GM12878 (cell line): ENCODE results near the gene ADCY9.

Experiments used
- CTCF ChIP-seq, 3 experiments: IDR thresholded peaks in 2 of 3; conservative IDR thresholded peaks in 1 of 3; 2 replicates each; pipeline ENCODE4 v1.5.1; 2011; ENCODE audit warnings: low read depth in 3 of 3, low read length in 3 of 3, mild to moderate bottlenecking in 3 of 3, control low read depth in 2 of 3, moderate library complexity in 2 of 3, inconsistent platforms in 1 of 3, mixed read lengths in 1 of 3; ENCODE audit not compliant: control insufficient read depth in 2 of 3, insufficient read depth in 1 of 3; ENCODE audit errors: extremely low read depth in 1 of 3
- MAX ChIP-seq: IDR thresholded peaks from 2 replicates; pipeline ENCODE4 v1.6.1; 2012; ENCODE audit warnings: low read depth, low read length, improper control_type of control experiment
- MXI1 ChIP-seq: fragments of 150-350 bp; IDR thresholded peaks from 2 replicates; pipeline ENCODE4 v1.6.1; 2011; ENCODE audit warnings: low read depth, mild to moderate bottlenecking, inconsistent platforms, low read length, improper control_type of control experiment
- SRF ChIP-seq, 2 experiments: IDR thresholded peaks; 2 replicates each; pipeline ENCODE4 v1.6.1; 2011; ENCODE audit warnings: low read depth in 2 of 2, low read length in 2 of 2, mild to moderate bottlenecking in 1 of 2, moderate library complexity in 1 of 2

GRCh38 chr16:4140652-4141051 lies 24.4 kb upstream of the ADCY9 start:
- no peak for TF ChIP-seq SRF (IDR thresholded peaks at IDR 0.05; ENCODE audit: low read depth in 2 of 2, low read length in 2 of 2)
- no peak for TF ChIP-seq CTCF (IDR thresholded peaks at IDR 0.05 in 2 of 3, conservative IDR thresholded peaks at IDR 0.05 in 1 of 3; ENCODE audit: control insufficient read depth in 2 of 3, extremely low read depth in 1 of 3, insufficient read depth in 1 of 3, low read depth in 3 of 3, low read length in 3 of 3)
- no peak for TF ChIP-seq MAX
- TF ChIP-seq MXI1, result no peak
